ENCODE results near the gene GALNS.
"Not testable (repeated sequence)": the region's sequence is repeated elsewhere in the genome, so short reads cannot be mapped to it uniquely, and the experiment has no call there.

The GALNS gene

GRCh38 chr16:88780142-88781062 is 76.3 kb downstream of the GALNS start:
- peaks cover 9% of the 10 kb centered on the region for H3K36me3 ChIP-seq (replicated peaks)
- in situ Hi-C loops (cut with MboI; ENCODE audit: low sequenced_read_pairs): no loop called here
- no peaks in the 10 kb centered on the region for H3K9me3 ChIP-seq
- no peak for DNase-seq (ENCODE audit: low spot score in 2 of 2)
- no peak overlapping the region for H3K4me3 ChIP-seq
- peaks cover 9% of the 10 kb centered on the region for H3K4me1 ChIP-seq
- no peaks in the 10 kb centered on the region for H3K27me3 ChIP-seq (ENCODE audit: low read depth)

GRCh38 chr16:88779406-88780141 is 77.2 kb downstream of the GALNS start:
- peaks cover 9% of the 10 kb centered on the region for H3K4me1 ChIP-seq
- peaks cover 9% of the 10 kb centered on the region for H3K36me3 ChIP-seq (replicated peaks)

GRCh38 chr16:88778541-88779065 is 78.1 kb downstream of the GALNS start:
- Histone ChIP-seq H3K36me3 (replicated peaks) (peaks cover 9% of the 10 kb centered on the region), H3K4me1 (peaks cover 13% of the 10 kb centered on the region), H3K9me3 (no peaks in the 10 kb centered on the region), H3K4me3 (no peak overlapping the region), H3K27me3 (ENCODE audit: low read depth) (no peaks in the 10 kb centered on the region)
- in situ Hi-C loops (cut with MboI; ENCODE audit: low sequenced_read_pairs): no loop called here
- no peak for DNase-seq (ENCODE audit: low spot score in 2 of 2)

More at GRCh38 chr16:88779406-88780141, 77.2 kb downstream of the GALNS start:
- in situ Hi-C loops (cut with MboI; ENCODE audit: low sequenced_read_pairs): no loop called here
- Histone ChIP-seq H3K9me3 (no peaks in the 10 kb centered on the region), H3K4me3 (no peak overlapping the region), H3K27me3 (ENCODE audit: low read depth) (no peaks in the 10 kb centered on the region)
- DNase-seq (ENCODE audit: low spot score in 2 of 2): no peak

GRCh38 chr16:88778271-88778525 is 78.5 kb downstream of the GALNS start:
- Histone ChIP-seq H3K36me3 (replicated peaks) (peaks cover 9% of the 10 kb centered on the region), H3K4me1 (peaks cover 11% of the 10 kb centered on the region), H3K27me3 (ENCODE audit: low read depth) (no peaks in the 10 kb centered on the region), H3K9me3 (no peaks in the 10 kb centered on the region), H3K4me3 (no peak overlapping the region)
- DNase-seq (ENCODE audit: low spot score in 2 of 2): no peak
- in situ Hi-C loops (cut with MboI; ENCODE audit: low sequenced_read_pairs): no loop called here

GRCh38 chr16:88777471-88778270 is 79.1 kb downstream of the GALNS start:
- no peak for DNase-seq (ENCODE audit: low spot score in 2 of 2)
- Histone ChIP-seq H3K4me1 (peaks cover 7% of the 10 kb centered on the region; the same call in 1 of the 2 replicates), H3K9me3 (no peaks in the 10 kb centered on the region), H3K36me3 (replicated peaks) (peaks cover 9% of the 10 kb centered on the region), H3K4me3 (no peak overlapping the region), H3K27me3 (ENCODE audit: low read depth) (no peaks in the 10 kb centered on the region)
- in situ Hi-C loops (cut with MboI; ENCODE audit: low sequenced_read_pairs): no loop called here

GRCh38 chr16:88775825-88776224 is 80.9 kb downstream of the GALNS start:
- Histone ChIP-seq H3K27me3 (ENCODE audit: low read depth) (no peaks in the 10 kb centered on the region), H3K9me3 (no peaks in the 10 kb centered on the region), H3K36me3 (replicated peaks) (peaks cover 5% of the 10 kb centered on the region), H3K4me1 (peaks cover 11% of the 10 kb centered on the region), H3K4me3 (no peak overlapping the region)
- in situ Hi-C loops (cut with MboI; ENCODE audit: low sequenced_read_pairs): no loop called here
- DNase-seq (ENCODE audit: low spot score in 2 of 2): no peak

GRCh38 chr16:88774544-88775393 is 82.0 kb downstream of the GALNS start:
- H3K36me3 ChIP-seq (replicated peaks): no peaks in the 10 kb centered on the region; the same call in 1 of the 2 replicates
- no peaks in the 10 kb centered on the region for H3K27me3 ChIP-seq (ENCODE audit: low read depth)
- no peak overlapping the region for H3K4me3 ChIP-seq
- no peaks in the 10 kb centered on the region for H3K9me3 ChIP-seq
- peaks cover 21% of the 10 kb centered on the region for H3K4me1 ChIP-seq
- in situ Hi-C loops (cut with MboI; ENCODE audit: low sequenced_read_pairs): no loop called here
- no peak for DNase-seq (ENCODE audit: low spot score in 2 of 2)

- H3K4me3 ChIP-seq: no peak overlapping the region
- H3K27me3 ChIP-seq (ENCODE audit: low read depth): no peaks in the 10 kb centered on the region
- H3K36me3 ChIP-seq (replicated peaks): no peaks in the 10 kb centered on the region; the same call in none of the 2 replicates
- H3K9me3 ChIP-seq: no peaks in the 10 kb centered on the region
- in situ Hi-C loops (cut with MboI; ENCODE audit: low sequenced_read_pairs): no loop called here
- DNase-seq (ENCODE audit: low spot score in 2 of 2): peak in 1 of 2 experiments; percentile 69
- peaks cover 22% of the 10 kb centered on the region for H3K4me1 ChIP-seq
These were observed 82.9 kb downstream of the GALNS start for GRCh38 chr16:88773812-88774291.

- no peak for DNase-seq (ENCODE audit: low spot score in 2 of 2)
- H3K4me3 ChIP-seq: no peak overlapping the region
These were observed 83.6 kb downstream of the GALNS start for GRCh38 chr16:88772871-88773811.

GRCh38 chr16:88771781-88772180 is 85.0 kb downstream of the GALNS start:
- H3K27me3 ChIP-seq (ENCODE audit: low read depth); H3K9me3 ChIP-seq; in situ Hi-C loops (cut with MboI; ENCODE audit: low sequenced_read_pairs); H3K4me3 ChIP-seq; H3K36me3 ChIP-seq (replicated peaks); DNase-seq (ENCODE audit: low spot score in 2 of 2): not testable (repeated sequence)
- peaks cover 22% of the 10 kb centered on the region for H3K4me1 ChIP-seq

More at GRCh38 chr16:88772871-88773811, 83.6 kb downstream of the GALNS start:
- H3K36me3 ChIP-seq (replicated peaks): no peaks in the 10 kb centered on the region; the same call in none of the 2 replicates
- peaks cover 22% of the 10 kb centered on the region for H3K4me1 ChIP-seq
- H3K9me3 ChIP-seq: no peaks in the 10 kb centered on the region
- no peaks in the 10 kb centered on the region for H3K27me3 ChIP-seq (ENCODE audit: low read depth)
- in situ Hi-C loops (cut with MboI; ENCODE audit: low sequenced_read_pairs): no loop called here

- in situ Hi-C loops (cut with MboI; ENCODE audit: low sequenced_read_pairs): no loop called here
These were observed 85.4 kb downstream of the GALNS start for GRCh38 chr16:88771294-88771772.

More at GRCh38 chr16:88771294-88771772, 85.4 kb downstream of the GALNS start:
- H3K4me3 ChIP-seq: no peak overlapping the region; the same call in 1 of the 2 replicates
- H3K36me3 ChIP-seq (replicated peaks): no peaks in the 10 kb centered on the region; the same call in none of the 2 replicates
- peaks cover 22% of the 10 kb centered on the region for H3K4me1 ChIP-seq
- H3K27me3 ChIP-seq (ENCODE audit: low read depth): no peaks in the 10 kb centered on the region
- H3K9me3 ChIP-seq: no peaks in the 10 kb centered on the region
- no peak for DNase-seq (ENCODE audit: low spot score in 2 of 2)

All from HAP-1 (cell line).